Fibroblast of villous mesenchyme (primary cell): Measurements from ENCODE around the gene CH25H. TPM values are rescaled to one million over a fixed set of nuclear protein-coding genes. Genes with fewer than 3 reads are reported as not detected.

ENCODE experiments used
- DNase-seq: peaks from one replicate; pipeline ENCODE4 v3.0.0-alpha.2; 2010; ENCODE audit warnings: low read depth
- H3K4me3 ChIP-seq: 2 replicates; pipeline ENCODE4 v1.5.1; 2011; ENCODE audit warnings: low read depth, mild to moderate bottlenecking, low read length
- CTCF ChIP-seq: IDR thresholded peaks from 2 replicates; pipeline ENCODE4 v1.5.1; 2012; ENCODE audit warnings: low read depth, mild to moderate bottlenecking, low read length; ENCODE audit not compliant: insufficient read depth
- total RNA-seq: library from RNA; depleted of rRNA; stranded (reverse); fragments of >200 nt; gene quantifications from 2 replicates; pipeline ENCODE4 v1.2.3, GENCODE V29; 2012

The CH25H gene
- total RNA-seq, 1 donor: under 0.01 TPM

- TF ChIP-seq CTCF: no peak
- DNase-seq: no peak
- H3K4me3 ChIP-seq: no peak overlapping the region
These were observed 33.4 kb upstream of the CH25H start for GRCh38 chr10:89240519-89240918.

DNA sequence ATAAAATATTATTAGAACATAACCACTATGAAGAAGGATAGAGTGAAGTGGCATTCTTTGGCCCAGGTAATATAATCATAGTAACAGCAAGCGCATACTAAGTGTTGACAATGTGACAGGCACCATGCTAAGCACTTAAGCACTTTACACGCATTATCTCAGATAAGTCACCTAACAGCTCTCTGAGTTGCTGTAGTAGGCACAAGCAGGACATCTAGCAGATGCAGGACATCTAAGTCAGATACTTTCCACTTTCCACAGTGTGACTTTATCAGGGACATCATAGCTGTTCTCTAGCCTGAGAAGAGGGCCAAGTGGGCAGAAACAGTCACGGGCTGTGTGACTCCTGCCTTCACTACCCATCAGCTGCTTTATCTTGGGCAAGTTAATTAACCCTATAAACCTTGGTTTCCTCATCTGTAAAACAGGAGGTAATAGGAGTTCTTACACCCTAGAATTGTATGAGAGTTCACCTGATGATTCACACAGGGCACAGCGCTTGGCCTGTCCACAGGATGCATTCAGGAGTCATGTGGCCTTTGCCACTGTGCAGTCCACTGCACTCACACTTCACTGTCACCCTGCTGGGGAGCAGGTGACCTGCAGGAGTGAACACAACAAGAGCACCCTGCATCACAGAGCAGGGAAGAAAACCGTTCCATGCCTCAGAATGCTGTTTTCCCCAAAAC lies 32.0 kb upstream of the CH25H start:
- no peak overlapping the region for H3K4me3 ChIP-seq
- TF ChIP-seq CTCF: no peak

GRCh38 chr10:89237849-89238248 lies 30.7 kb upstream of the CH25H start:
- no peak for TF ChIP-seq CTCF
- DNase-seq: no peak
- H3K4me3 ChIP-seq: no peak overlapping the region

More for the DNA sequence above, 32.0 kb upstream of the CH25H start:
- no peak for DNase-seq

DNA sequence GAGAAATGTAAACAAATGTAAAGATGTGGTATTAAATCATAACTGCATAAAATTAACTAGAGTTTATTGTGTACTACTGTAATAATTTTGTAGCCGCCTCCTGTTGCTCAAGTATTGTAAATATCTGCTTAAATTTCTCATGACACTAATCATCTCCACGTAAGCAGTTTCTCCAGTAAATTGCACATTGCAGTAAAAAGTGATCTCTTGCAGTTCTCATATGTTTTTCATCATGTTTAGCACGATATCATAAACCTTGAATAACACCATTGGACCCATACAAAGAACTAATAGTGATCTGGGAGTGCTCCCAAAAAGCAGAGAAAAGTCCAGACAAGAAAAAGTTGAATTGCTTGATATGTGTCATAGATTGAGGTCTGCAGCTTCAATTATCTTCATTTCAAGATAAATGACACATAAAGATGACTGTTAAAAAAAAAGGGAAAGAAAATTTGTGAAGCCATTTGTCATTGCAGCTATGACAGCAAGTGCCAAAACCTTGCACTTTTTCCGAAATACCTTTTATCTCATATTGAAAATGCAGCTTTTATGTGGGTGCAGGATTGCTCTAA lies 29.2 kb upstream of the CH25H start:
- no peak overlapping the region for H3K4me3 ChIP-seq
- peak; percentile 84 for DNase-seq
- TF ChIP-seq CTCF: no peak

GRCh38 chr10:89235073-89235798 lies 28.1 kb upstream of the CH25H start:
- no peak overlapping the region for H3K4me3 ChIP-seq
- peak; percentile 47 for DNase-seq
- TF ChIP-seq CTCF: no peak

GRCh38 chr10:89233033-89233432 lies 25.9 kb upstream of the CH25H start:
- TF ChIP-seq CTCF: no peak
- DNase-seq: no peak
- no peak overlapping the region for H3K4me3 ChIP-seq
